Measurements from ENCODE around the gene RBL1.
"Not testable (repeated sequence)": the region's sequence is repeated elsewhere in the genome, so short reads cannot be mapped to it uniquely, and the experiment has no call there.

RBL1 gene

GRCh38 chr20:36994221-36994620 lies 101.6 kb downstream of the RBL1 start:
- DNase-seq, result not testable (repeated sequence)

- DNase-seq, result no peak
Observed at GRCh38 chr20:36992802-36993334, 102.9 kb downstream of the RBL1 start.

- DNase-seq, result no peak
Observed at GRCh38 chr20:36991703-36992102, 104.1 kb downstream of the RBL1 start.

GRCh38 chr20:36989797-36990196 lies 106.0 kb downstream of the RBL1 start:
- no peak for DNase-seq

- no peak for DNase-seq
Observed at GRCh38 chr20:36988494-36988966, 107.3 kb downstream of the RBL1 start.

- DNase-seq, result no peak
Observed at GRCh38 chr20:36984257-36984638, 111.5 kb downstream of the RBL1 start.

- peak; percentile 60 for DNase-seq
Observed at GRCh38 chr20:36975099-36975818, 120.5 kb downstream of the RBL1 start.

- DNase-seq, result no peak
Observed at GRCh38 chr20:36974660-36975059, 121.1 kb downstream of the RBL1 start.

- no peak for DNase-seq
Observed at GRCh38 chr20:36971103-36971502, 124.7 kb downstream of the RBL1 start.

- peak; percentile 24 for DNase-seq
Observed at GRCh38 chr20:36969478-36970186, 126.2 kb downstream of the RBL1 start.

- DNase-seq, result no peak
Observed at GRCh38 chr20:36969051-36969450, 126.7 kb downstream of the RBL1 start.

- no peak for DNase-seq
Observed at GRCh38 chr20:36967636-36968035, 128.2 kb downstream of the RBL1 start.

GRCh38 chr20:36966965-36967364 lies 128.8 kb downstream of the RBL1 start:
- DNase-seq, result not testable (repeated sequence)

- not testable (repeated sequence) for DNase-seq
Observed at GRCh38 chr20:36962354-36962941, 133.3 kb downstream of the RBL1 start.

- DNase-seq, result no peak
Observed at GRCh38 chr20:36959242-36959641, 136.6 kb downstream of the RBL1 start.

GRCh38 chr20:36957875-36958667 lies 137.7 kb downstream of the RBL1 start:
- no peak for DNase-seq

- no peak for DNase-seq
Observed at GRCh38 chr20:36956674-36957073, 139.1 kb downstream of the RBL1 start.

GRCh38 chr20:36956016-36956415 lies 139.8 kb downstream of the RBL1 start:
- DNase-seq, result no peak

GRCh38 chr20:36951979-36952738 lies 143.6 kb downstream of the RBL1 start:
- no peak for DNase-seq

GRCh38 chr20:36951198-36951978 lies 144.4 kb downstream of the RBL1 start, which contains the start of gene SAMHD1:
Gene SAMHD1 (minus strand): TSS chr20:36951708. CDS start chr20:36951643, 65 bp downstream.
- peak; percentile 82 for DNase-seq

Data from activated effector memory CD4-positive, alpha-beta T cell treated with Interleukin-2 at 50 U/mL for 16 hours (primary cell).